ENCODE results near the gene FRMD3. TPM values are rescaled to one million over a fixed set of nuclear protein-coding genes. Genes with fewer than 3 reads are reported as not detected.
A peak's percentile ranks its signal among the peaks of the same experiment; 100 is the strongest.

Gene FRMD3
- total RNA-seq, 4 donors from 2014 or later, result 15.9 to 28.6 (median 20.7) TPM

DNA sequence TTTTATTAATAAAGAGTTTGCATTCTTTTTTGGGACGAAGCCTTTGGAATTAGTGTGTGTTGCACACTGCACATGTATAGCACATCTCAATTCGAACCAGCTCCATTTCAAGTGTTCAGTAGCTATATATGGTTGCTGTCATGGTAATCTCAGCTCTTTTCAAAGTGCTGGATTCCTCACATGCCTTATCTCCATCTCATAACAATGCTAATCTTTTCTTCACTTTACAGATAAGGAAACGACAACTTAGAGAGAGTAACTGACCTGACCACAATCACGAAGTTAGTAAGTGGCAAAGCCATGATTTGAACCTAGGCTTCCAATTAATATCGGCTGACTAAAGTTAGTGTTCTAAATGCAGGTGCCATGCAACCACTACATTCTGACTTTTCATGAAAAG is 270.5 kb downstream of the FRMD3 start:
- Histone ChIP-seq H3K4me3 (replicated peaks in 1 of 3) (no peak overlapping the region), H3K27ac (no peak overlapping the region), H3K9me3 (no peaks in the 10 kb centered on the region), H3K27me3 (no peaks in the 10 kb centered on the region), H3K36me3 (no peaks in the 10 kb centered on the region), H3K4me1 (peaks cover 7 to 12% of the 10 kb centered on the region in 2 donors)
- intact Hi-C loops (cut with DNase I), result no loop called here
- 86 to 92% methylated on average over 5 of the region's 5 CpGs for WGBS, 2 donors
- DNase-seq, result no peak
- no peak for TF ChIP-seq POLR2A (IDR thresholded peaks at IDR 0.05)
- TF ChIP-seq, protein P1, sequence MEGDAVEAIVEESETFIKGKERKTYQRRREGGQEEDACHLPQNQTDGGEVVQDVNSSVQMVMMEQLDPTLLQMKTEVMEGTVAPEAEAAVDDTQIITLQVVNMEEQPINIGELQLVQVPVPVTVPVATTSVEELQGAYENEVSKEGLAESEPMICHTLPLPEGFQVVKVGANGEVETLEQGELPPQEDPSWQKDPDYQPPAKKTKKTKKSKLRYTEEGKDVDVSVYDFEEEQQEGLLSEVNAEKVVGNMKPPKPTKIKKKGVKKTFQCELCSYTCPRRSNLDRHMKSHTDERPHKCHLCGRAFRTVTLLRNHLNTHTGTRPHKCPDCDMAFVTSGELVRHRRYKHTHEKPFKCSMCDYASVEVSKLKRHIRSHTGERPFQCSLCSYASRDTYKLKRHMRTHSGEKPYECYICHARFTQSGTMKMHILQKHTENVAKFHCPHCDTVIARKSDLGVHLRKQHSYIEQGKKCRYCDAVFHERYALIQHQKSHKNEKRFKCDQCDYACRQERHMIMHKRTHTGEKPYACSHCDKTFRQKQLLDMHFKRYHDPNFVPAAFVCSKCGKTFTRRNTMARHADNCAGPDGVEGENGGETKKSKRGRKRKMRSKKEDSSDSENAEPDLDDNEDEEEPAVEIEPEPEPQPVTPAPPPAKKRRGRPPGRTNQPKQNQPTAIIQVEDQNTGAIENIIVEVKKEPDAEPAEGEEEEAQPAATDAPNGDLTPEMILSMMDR (IDR thresholded peaks at IDR 0.05), result no peak

DNA sequence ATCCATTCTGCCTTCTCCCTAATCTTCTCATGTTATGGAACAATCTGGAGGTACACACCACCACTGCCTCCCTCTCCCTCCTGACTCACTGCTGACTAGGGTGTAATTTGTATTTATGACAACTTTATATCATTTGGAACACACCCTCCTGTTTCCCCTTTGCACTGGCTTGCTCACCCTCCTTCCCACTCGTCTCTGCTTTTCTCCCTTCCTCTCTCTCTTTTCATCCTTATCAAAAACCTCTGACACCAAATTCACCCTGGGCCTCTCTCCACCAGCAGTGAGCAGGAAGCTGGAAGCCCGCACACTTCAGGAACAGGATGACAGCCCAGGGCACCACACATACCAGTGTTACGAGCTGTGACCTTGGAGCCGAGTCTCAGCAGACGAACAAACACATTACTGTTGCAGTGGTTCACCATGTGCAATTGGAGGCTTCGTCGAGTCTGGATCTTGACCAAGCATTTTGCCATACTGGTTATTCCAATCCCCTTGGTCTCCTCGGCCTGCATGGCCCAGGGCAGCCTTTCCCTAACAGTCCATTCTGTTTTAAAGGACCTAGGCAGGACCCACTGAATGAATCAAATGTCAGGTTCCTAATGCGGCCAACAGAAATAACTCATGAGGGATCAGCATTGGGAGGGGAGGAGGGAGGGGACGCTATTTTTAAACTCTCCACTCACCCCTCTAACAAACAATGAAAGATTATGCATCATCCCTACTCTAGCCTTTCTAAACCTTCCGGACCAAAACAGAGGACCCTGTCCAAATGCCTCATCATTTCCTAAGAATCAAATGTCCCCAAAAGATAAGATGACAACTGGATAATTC is 271.3 kb downstream of the FRMD3 start:
- H3K9me3 ChIP-seq, result no peaks in the 10 kb centered on the region
- intact Hi-C loops (cut with DNase I), result no loop called here
- H3K27me3 ChIP-seq, result no peaks in the 10 kb centered on the region
- no peak for TF ChIP-seq POLR2A (IDR thresholded peaks at IDR 0.05)
- TF ChIP-seq, protein P1 (IDR thresholded peaks at IDR 0.05), result no peak
- H3K27ac ChIP-seq, result peak overlapping the region in 1 of 3 donors; percentile 37
- WGBS, 2 donors, result 47 to 58% methylated on average over 11 of the region's 11 CpGs
- DNase-seq, result peak; percentile 54 to 73
- H3K4me1 ChIP-seq, result peaks cover 7 to 12% of the 10 kb centered on the region in 2 donors
- no peak overlapping the region for H3K4me3 ChIP-seq (replicated peaks in 1 of 3)
- no peaks in the 10 kb centered on the region for H3K36me3 ChIP-seq

DNA sequence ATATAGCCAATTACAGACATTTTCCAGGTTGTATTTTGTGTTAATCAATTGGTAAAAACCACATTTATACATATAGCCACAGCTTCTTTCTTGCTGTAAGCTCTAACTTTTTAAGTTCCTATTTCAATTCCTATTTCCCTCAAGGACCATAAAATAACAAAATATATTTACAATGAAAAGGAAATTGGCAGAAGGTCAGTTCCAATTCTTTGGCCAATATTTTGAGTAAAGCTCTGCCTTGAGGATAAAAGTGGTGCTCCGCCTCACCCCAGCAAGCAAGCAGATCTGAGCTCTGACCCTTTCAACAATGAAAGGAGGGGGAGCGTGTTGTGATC is 271.9 kb downstream of the FRMD3 start:
- DNase-seq, result no peak
- no peaks in the 10 kb centered on the region for H3K36me3 ChIP-seq
- TF ChIP-seq, protein P1 (IDR thresholded peaks at IDR 0.05), result no peak
- no peak for TF ChIP-seq POLR2A (IDR thresholded peaks at IDR 0.05)
- H3K4me1 ChIP-seq, result peaks cover 7 to 12% of the 10 kb centered on the region in 2 donors
- no peak overlapping the region for H3K4me3 ChIP-seq (replicated peaks in 1 of 3)
- peak overlapping the region in 2 of 3 donors; percentile 5 to 37 for H3K27ac ChIP-seq
- H3K27me3 ChIP-seq, result no peaks in the 10 kb centered on the region
- WGBS, 2 donors, result 19 to 21% methylated on average over 2 of the region's 2 CpGs
- intact Hi-C loops (cut with DNase I), result no loop called here
- no peaks in the 10 kb centered on the region for H3K9me3 ChIP-seq

DNA sequence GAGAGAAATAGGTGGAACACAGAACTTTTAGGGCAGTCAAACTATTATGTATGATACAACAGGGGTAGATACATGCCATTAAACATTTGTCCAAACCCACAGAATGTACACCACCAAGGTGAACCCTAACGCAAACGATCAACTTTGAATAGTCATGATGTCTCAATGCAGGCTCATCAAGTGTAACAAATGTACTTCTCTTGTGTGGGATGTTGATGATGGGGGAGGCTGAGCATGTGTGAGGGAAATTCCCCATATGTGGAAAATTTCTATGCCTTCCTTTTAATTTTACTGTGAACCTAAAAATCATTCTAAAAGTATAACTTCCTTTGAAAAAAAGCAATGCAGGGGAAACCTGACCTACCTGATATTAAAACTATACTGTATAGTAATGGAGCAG is 273.9 kb downstream of the FRMD3 start:
- TF ChIP-seq, protein P1 (IDR thresholded peaks at IDR 0.05), result no peak
- TF ChIP-seq POLR2A (IDR thresholded peaks at IDR 0.05), result no peak
- Histone ChIP-seq H3K27ac (no peak overlapping the region), H3K4me3 (replicated peaks in 1 of 3) (no peak overlapping the region), H3K4me1 (peaks cover 7 to 12% of the 10 kb centered on the region in 2 donors), H3K9me3 (no peaks in the 10 kb centered on the region), H3K27me3 (no peaks in the 10 kb centered on the region), H3K36me3 (no peaks in the 10 kb centered on the region)
- intact Hi-C loops (cut with DNase I), result no loop called here
- no peak for DNase-seq
- WGBS, 2 donors, result 93 to 96% methylated on average over 2 of the region's 2 CpGs

DNA sequence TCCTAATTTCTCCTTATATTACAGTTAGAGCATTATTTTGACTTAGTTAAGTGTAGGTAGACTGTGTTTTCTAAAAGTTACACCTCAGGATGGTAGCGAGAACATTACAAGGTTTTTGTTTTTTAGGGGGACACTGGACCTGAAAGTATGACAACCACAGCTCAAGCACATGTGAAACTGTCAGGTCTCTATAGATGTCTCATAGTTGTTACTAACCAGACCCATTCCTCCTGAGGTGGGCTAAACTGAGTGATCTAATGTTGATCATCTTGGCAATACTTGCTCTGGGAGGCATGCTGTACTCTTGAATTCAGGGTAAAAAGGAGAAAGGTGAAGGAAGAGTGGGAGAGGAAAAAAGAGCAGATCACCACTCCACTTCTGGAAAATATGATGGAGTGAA is 278.6 kb downstream of the FRMD3 start:
- Histone ChIP-seq H3K9me3 (no peaks in the 10 kb centered on the region), H3K4me3 (replicated peaks in 1 of 3) (no peak overlapping the region), H3K27ac (no peak overlapping the region), H3K4me1 (no peaks in the 10 kb centered on the region), H3K36me3 (no peaks in the 10 kb centered on the region), H3K27me3 (no peaks in the 10 kb centered on the region)
- no peak for TF ChIP-seq POLR2A (IDR thresholded peaks at IDR 0.05)
- DNase-seq, result no peak
- intact Hi-C loops (cut with DNase I), result no loop called here
- WGBS, 2 donors, result 97% methylated on average over 1 of the region's 1 CpG

Measured in thyroid gland (tissue), 4 donors.